H1 (cell line): ENCODE measurements around the gene MRFAP1. TPM values are rescaled to one million over a fixed set of nuclear protein-coding genes. Genes with fewer than 3 reads are reported as not detected.

ENCODE experiments used
- CTCF ChIA-PET: fragments of 300-600 bp; sonication (Branson Sonifier 250); formaldehyde crosslinking; loops from one replicate; lab custom pipeline; 2021; ENCODE audit not compliant: partially characterized antibody; lab: Charles Lee
- POLR2A ChIA-PET: fragments of 300-600 bp; sonication (Branson Sonifier 250); formaldehyde crosslinking; loops from one replicate; lab custom pipeline; 2021; ENCODE audit warnings: inconsistent platforms; ENCODE audit not compliant: partially characterized antibody; lab: Charles Lee
- DNase-seq, 2 experiments: peaks; one replicate each; pipeline versions ENCODE4 v3.0.0 to v3.0.0-alpha.2; 2010 to 2022; ENCODE audit warnings: low spot score in 2 of 2, low read depth in 1 of 2, mixed read lengths in 1 of 2
- FAIRE-seq: peaks from 2 replicates; lab custom pipeline; 2011; peaks lifted over from hg19 to GRCh38; lab: Jason Lieb, UNC
- H2AFZ ChIP-seq: 2 replicates; pipeline ENCODE4 v1.8.1; 2012; ENCODE audit warnings: low read length, inconsistent platforms
- H2AK5ac ChIP-seq: 2 replicates; pipeline ENCODE4 v1.6.1; 2013; ENCODE audit warnings: low read depth, low read length
- H2BK120ac ChIP-seq: replicated peaks from 2 replicates; pipeline ENCODE3; 2013; ENCODE audit warnings: low read depth, low read length, inconsistent platforms
- H2BK12ac ChIP-seq: 2 replicates; pipeline ENCODE4 v1.6.1; 2013; ENCODE audit warnings: low read depth, low read length
- H2BK15ac ChIP-seq: 2 replicates; pipeline ENCODE4 v1.6.1; 2013; ENCODE audit warnings: low read length
- H2BK20ac ChIP-seq: 2 replicates; pipeline ENCODE4 v1.6.1; 2013; ENCODE audit warnings: low read length
- H2BK5ac ChIP-seq: 2 replicates; pipeline ENCODE4 v1.6.1; 2013; ENCODE audit warnings: low read depth, low read length
- H3K14ac ChIP-seq: 2 replicates; pipeline ENCODE4 v1.6.1; 2013; ENCODE audit warnings: inconsistent platforms; ENCODE audit not compliant: insufficient read length
- H3K18ac ChIP-seq: 2 replicates; pipeline ENCODE4 v1.6.1; 2013; ENCODE audit warnings: low read length; ENCODE audit errors: extremely low read depth
- H3K23ac ChIP-seq: 2 replicates; pipeline ENCODE4 v1.6.1; 2013; ENCODE audit warnings: inconsistent platforms; ENCODE audit not compliant: insufficient read length
- H3K23me2 ChIP-seq: 2 replicates; pipeline ENCODE4 v1.6.1; 2013; ENCODE audit warnings: low read depth, low read length
- H3K27ac ChIP-seq: 2 replicates; pipeline ENCODE4 v1.6.1; 2011; ENCODE audit warnings: low read depth, low read length, inconsistent platforms
- H3K27me3 ChIP-seq, 4 experiments: replicated peaks in 1 of 4; 1 replicate in 1 of 4; 2 replicates in 3 of 4; pipeline versions ENCODE4 v1.6.1 to v1.8.1; 2011 to 2013; ENCODE audit warnings: low read length in 3 of 4, mild to moderate bottlenecking in 3 of 4, inconsistent platforms in 2 of 4, mixed read lengths in 2 of 4, moderate library complexity in 1 of 4; ENCODE audit not compliant: control insufficient read depth in 3 of 4, insufficient read depth in 3 of 4; ENCODE audit errors: extremely low read depth in 1 of 4
- H3K36me3 ChIP-seq, 4 experiments: 2 replicates each; pipeline versions ENCODE4 v1.6.1 to v1.8.1; 2011 to 2013; ENCODE audit warnings: mild to moderate bottlenecking in 4 of 4, low read length in 3 of 4, moderate library complexity in 2 of 4, control low read depth in 1 of 4, inconsistent platforms in 1 of 4; ENCODE audit not compliant: insufficient read depth in 4 of 4, control insufficient read depth in 2 of 4
- H3K4ac ChIP-seq: replicated peaks from 2 replicates; pipeline ENCODE3; 2013; ENCODE audit warnings: low read length, low read depth, mixed read lengths, inconsistent platforms; ENCODE audit not compliant: insufficient read length
- H3K4me1 ChIP-seq, 4 experiments: replicated peaks in 1 of 4; 1 replicate in 1 of 4; 2 replicates in 3 of 4; pipeline versions ENCODE4 v1.6.1 to v1.8.1; 2011 to 2013; ENCODE audit warnings: low read length in 3 of 4, inconsistent platforms in 2 of 4, mixed read lengths in 1 of 4; ENCODE audit not compliant: insufficient read depth in 4 of 4, control insufficient read depth in 3 of 4
- H3K4me2 ChIP-seq, 2 experiments: 2 replicates each; pipeline versions ENCODE4 v1.6.1 to v1.8.1; 2011 to 2013; ENCODE audit warnings: low read depth in 2 of 2, low read length in 2 of 2, control low read depth in 1 of 2, inconsistent platforms in 1 of 2, mild to moderate bottlenecking in 1 of 2; ENCODE audit not compliant: insufficient read depth in 1 of 2
- H3K4me3 ChIP-seq, 4 experiments: fragments of 200-600, 300-600 bp in 1 of 4; sonication (generic), shearing (Covaris generic), sonication (Bioruptor Twin) in 1 of 4; 2 replicates each; pipeline versions ENCODE4 v1.5.1 to v1.8.1; 2011 to 2016; ENCODE audit warnings: low read length in 4 of 4, low read depth in 3 of 4, control low read depth in 2 of 4, inconsistent platforms in 2 of 4, mild to moderate bottlenecking in 2 of 4, mixed read lengths in 1 of 4, moderate library complexity in 1 of 4; ENCODE audit not compliant: insufficient read depth in 2 of 4; ENCODE audit errors: extremely low read depth in 1 of 4
- H3K56ac ChIP-seq: replicated peaks from 2 replicates; pipeline ENCODE3; 2013; ENCODE audit warnings: low read depth, mild to moderate bottlenecking, mixed read lengths, low read length, inconsistent platforms; ENCODE audit not compliant: insufficient read length
- H3K79me1 ChIP-seq: 2 replicates; pipeline ENCODE4 v1.6.1; 2013; ENCODE audit warnings: low read depth, low read length, control low read depth
- H3K79me2 ChIP-seq, 2 experiments: 2 replicates each; pipeline versions ENCODE4 v1.6.1 to v1.8.1; 2012 to 2013; ENCODE audit warnings: low read length in 2 of 2, mild to moderate bottlenecking in 2 of 2, inconsistent platforms in 1 of 2; ENCODE audit not compliant: insufficient read depth in 2 of 2, control insufficient read depth in 1 of 2
- H3K9ac ChIP-seq, 4 experiments: replicated peaks in 1 of 4; 1 replicate in 1 of 4; 2 replicates in 3 of 4; pipeline versions ENCODE4 v1.6.1 to v1.8.1; 2011 to 2013; ENCODE audit warnings: low read depth in 3 of 4, low read length in 3 of 4, control low read depth in 2 of 4, mild to moderate bottlenecking in 2 of 4, moderate library complexity in 2 of 4, inconsistent platforms in 1 of 4; ENCODE audit errors: extremely low read depth in 1 of 4
- H3K9me3 ChIP-seq, 2 experiments: 2 replicates each; pipeline versions ENCODE4 v1.6.1 to v1.8.1; 2012 to 2013; ENCODE audit warnings: mild to moderate bottlenecking in 2 of 2, moderate library complexity in 2 of 2, control low read depth in 1 of 2, inconsistent platforms in 1 of 2, low read depth in 1 of 2, low read length in 1 of 2, mixed read lengths in 1 of 2; ENCODE audit not compliant: insufficient read depth in 2 of 2
- H4K20me1 ChIP-seq, 2 experiments: replicated peaks in 1 of 2; 2 replicates each; pipeline versions ENCODE3 to v1.8.1; 2011 to 2013; ENCODE audit warnings: inconsistent platforms in 2 of 2, low read length in 2 of 2, mild to moderate bottlenecking in 1 of 2; ENCODE audit not compliant: insufficient read depth in 2 of 2, control insufficient read depth in 1 of 2
- H4K5ac ChIP-seq: 2 replicates; pipeline ENCODE4 v1.6.1; 2013; ENCODE audit warnings: low read length, low read depth, mixed read lengths, inconsistent platforms; ENCODE audit not compliant: insufficient read length
- H4K8ac ChIP-seq: 2 replicates; pipeline ENCODE4 v1.8.0; 2013; ENCODE audit warnings: mild to moderate bottlenecking, moderate library complexity, low read length, inconsistent platforms; ENCODE audit not compliant: insufficient read depth; ENCODE audit errors: extremely low read depth
- H4K91ac ChIP-seq: replicated peaks from 2 replicates; pipeline ENCODE3; 2013; ENCODE audit warnings: low read length, mixed read lengths, inconsistent platforms; ENCODE audit not compliant: insufficient read length
- CHD2 ChIP-seq: IDR thresholded peaks from 2 replicates; pipeline ENCODE4 v1.6.1; 2012; ENCODE audit warnings: low read length, improper control_type of control experiment
- CREB1 ChIP-seq: IDR thresholded peaks from 2 replicates; pipeline ENCODE4 v1.6.1; 2012; ENCODE audit warnings: inconsistent platforms
- E2F6 ChIP-seq: IDR thresholded peaks from 2 replicates; pipeline ENCODE4 v1.6.1; 2012; ENCODE audit warnings: inconsistent platforms
- HDAC2 ChIP-seq, 2 experiments: fragments of 300-600 bp in 1 of 2; sonication (generic) in 1 of 2; IDR thresholded peaks; 2 replicates each; pipeline ENCODE4 v1.6.1; 2011 to 2012; ENCODE audit warnings: low read depth in 2 of 2, low read length in 2 of 2, mild to moderate bottlenecking in 2 of 2, moderate library complexity in 2 of 2, borderline replicate concordance in 1 of 2, inconsistent platforms in 1 of 2
- RBBP5 ChIP-seq: IDR thresholded peaks from 2 replicates; pipeline ENCODE4 v1.7.1; 2012; ENCODE audit warnings: low read depth, mild to moderate bottlenecking, inconsistent platforms, low read length, moderate library complexity, borderline replicate concordance
- WGBS, 2 experiments: shearing (Covaris generic) in 1 of 2; methylation state at CpG; one replicate each; pipeline versions ENCODE4 v1.1.6 to v1.1.7; 2013 to 2015; ENCODE audit warnings: low lambda C conversion rate in 2 of 2, mixed read lengths in 2 of 2, inconsistent platforms in 1 of 2, low coverage in 1 of 2, missing lambda C conversion rate in 1 of 2; ENCODE audit not compliant: insufficient replicate concordance in 2 of 2, insufficient coverage in 1 of 2, insufficient read length in 1 of 2; ENCODE audit errors: extremely low coverage in 1 of 2, missing lambda C conversion rate in 1 of 2; 5-methylcytosine and 5-hydroxymethylcytosine counted together
- long read RNA-seq, 2 experiments: library from RNA in 1 of 2; library from capped mRNA in 1 of 2; stranded (forward); transcript quantifications; one replicate each; pipeline ENCODE4 v2.0.0, GENCODE V29; 2021; ENCODE audit warnings: inconsistent platforms in 1 of 2
- polyA minus RNA-seq, 3 experiments: library from RNA; depleted of rRNA, polyadenylated mRNA; stranded (reverse); fragments of >200 nt; gene quantifications; 1 replicate in 2 of 3; 2 replicates in 1 of 3; pipeline ENCODE4 v1.2.3, GENCODE V29; 2011
- polyA plus RNA-seq, 7 experiments: library from polyadenylated mRNA; depleted of rRNA in 3 of 7; stranded (reverse) in 5 of 7; unstranded in 2 of 7; fragments of >200 nt in 5 of 7; fragments of 200-250 nt in 2 of 7; gene quantifications; 1 replicate in 5 of 7; 2 replicates in 1 of 7; 4 replicates in 1 of 7; pipeline versions ENCODE4 v1.2.1 to v1.2.3, GENCODE V29; 2011 to 2013; ENCODE audit warnings: missing spikeins in 2 of 7, mixed read lengths in 2 of 7
- total RNA-seq: library from RNA; stranded (reverse); fragmentation: NEBNext Ultra II Directional; extraction: Animal tissue kit (Norgen Biotek cat#: 25700); gene quantifications from 2 replicates; pipeline ENCODE4 v1.2.1, GENCODE V29; 2021

Gene MRFAP1
- total RNA-seq = 307 and 313 TPM in 2 replicates
- polyA plus RNA-seq (2011; rRNA removed) = 108 and 156 TPM in 2 replicates
- 229 TPM for polyA plus RNA-seq (2011; cell fraction: cytosol; rRNA removed)
- polyA plus RNA-seq (2011; cell fraction: nucleus; rRNA removed) = 155 TPM
- polyA plus RNA-seq (2012, experiment 1 of 2) = 320 to 373 TPM (median 340 TPM) in 4 replicates
- polyA plus RNA-seq (2012, experiment 2 of 2) = 100 TPM
- 204 TPM for polyA plus RNA-seq (2013, experiment 1 of 2)
- polyA plus RNA-seq (2013, experiment 2 of 2) = 222 TPM
- polyA minus RNA-seq (2011; rRNA and poly(A)+ RNA removed) = 24.7 and 28.8 TPM in 2 replicates
- 67.1 TPM for polyA minus RNA-seq (2011; cell fraction: cytosol; rRNA and poly(A)+ RNA removed)
- polyA minus RNA-seq (2011; cell fraction: nucleus; rRNA and poly(A)+ RNA removed) = 29.4 TPM
- long read RNA-seq, experiment 1, transcript MRFAP1-202 (2 exons, 1,584 nt) = major isoform, 340 of 440 reads
- long read RNA-seq, experiment 1, transcript MRFAP1-204 (1 exons, 1,982 nt) = minor isoform, 97 of 440 reads
- long read RNA-seq, experiment 1, partial matches to known transcripts = 0 of 440 reads
- long read RNA-seq, experiment 1, other reads (novel, unspliced or antisense) = 3 of 440 reads
- long read RNA-seq, experiment 2, transcript MRFAP1-201 (3 exons, 2,049 nt) = major isoform, 260 of 447 reads
- long read RNA-seq, experiment 2, transcript MRFAP1-204 (1 exons, 1,982 nt) = minor isoform, 12 of 447 reads
- long read RNA-seq, experiment 2, transcript MRFAP1-202 (2 exons, 1,584 nt) = minor isoform, 173 of 447 reads
- long read RNA-seq, experiment 2, partial matches to known transcripts = 0 of 447 reads
- long read RNA-seq, experiment 2, other reads (novel, unspliced or antisense) = 2 of 447 reads

GRCh38 chr4:6640292-6641163 is at the start of gene MRFAP1:
Gene MRFAP1 (plus strand): TSS chr4:6640685. CDS start chr4:6640863, 178 bp downstream.
- Histone ChIP-seq H3K79me2 (peaks cover 9 to 29% of the 10 kb centered on the region in 2 experiments), H3K14ac (no peak within 1 kb of the TSS), H3K9me3 (no peaks in the 10 kb centered on the region), H4K5ac (peak within 1 kb of the TSS; percentile 75), H3K4me2 (peak within 1 kb of the TSS; percentile 91 to 98), H3K18ac (peak within 1 kb of the TSS; percentile 98), H3K4ac (peak within 1 kb of the TSS; percentile 98), H2BK20ac (no peak within 1 kb of the TSS), H2AK5ac (no peak within 1 kb of the TSS), H3K23me2 (peaks cover 10% of the 10 kb centered on the region), H3K4me1 (peaks cover 0 to 9% (median 0%) of the 10 kb centered on the region in 4 experiments; a peak in 3 of 7 replicates), H3K27ac (peak within 1 kb of the TSS; percentile 82), H4K8ac (peak within 1 kb of the TSS; percentile 94), H3K27me3 (no peaks in the 10 kb centered on the region), H2AFZ (peak within 1 kb of the TSS; percentile 98), H2BK120ac (no peak within 1 kb of the TSS), H3K4me3 (peak within 1 kb of the TSS; percentile 73 to 100 (median 96)), H3K56ac (peak within 1 kb of the TSS; percentile 69), H2BK15ac (no peak within 1 kb of the TSS), H3K36me3 (peaks cover 0 to 22% (median 9%) of the 10 kb centered on the region in 4 experiments; a peak in 5 of 8 replicates), H4K91ac (peak within 1 kb of the TSS; percentile 30), H2BK12ac (no peak within 1 kb of the TSS; the same call in 1 of the 2 replicates), H2BK5ac (peak within 1 kb of the TSS; percentile 95), H4K20me1 (peaks cover 10 to 11% of the 10 kb centered on the region in 2 experiments), H3K79me1 (peaks cover 7% of the 10 kb centered on the region), H3K23ac (no peak within 1 kb of the TSS), H3K9ac (peak within 1 kb of the TSS; percentile 89 to 98 (median 91))
- 1% methylated on average over 83 of the region's 90 CpGs; no CpG with 5 or more reads in 1 of the 2 experiments for WGBS, 2 experiments
- ChIA-PET POLR2A (interaction anchor here (1.0 to 5.7 kb wide), 11 partner anchors 9 to 74 kb away, joined by 3 to 36 read pairs (median 3); a partner anchor contains a TSS), CTCF (interaction anchor here (0.6 to 1.4 kb wide), 8 partner anchors 24 to 430 kb away, joined by 3 to 4 read pairs (median 3); no protein-coding TSS in a partner anchor)
- DNase-seq (peak; percentile 80 to 89), FAIRE-seq (no peak)
- TF ChIP-seq CHD2 (no peak), E2F6 (peak; percentile 68), CREB1 (peak; percentile 55; the same call in 1 of the 2 replicates), RBBP5 (peak; percentile 70; the same call in 1 of the 2 replicates), HDAC2 (IDR thresholded peaks at IDR 0.05; ENCODE audit: borderline replicate concordance in 1 of 2, low read depth in 2 of 2, low read length in 2 of 2) (no peak)
